ENCODE results near the gene ARL5C. TPM values are rescaled to one million over a fixed set of nuclear protein-coding genes. Genes with fewer than 3 reads are reported as not detected.

ARL5C gene
- total RNA-seq (not detected), total RNA-seq (0 reads per million in 2 donors)

GRCh38 chr17:39165841-39166349 lies at the start of gene ARL5C:
Gene ARL5C, minus strand, starts transcription at chr17:39166161. Its CDS starts 401 bp downstream, at chr17:39165760.
- H3K27ac Mint-ChIP-seq = peak within 1 kb of the TSS; percentile 24
- no peak for ATAC-seq

GRCh38 chr17:39213852-39214251 lies 47.9 kb upstream of the ARL5C start:
- peaks cover 11% of the 10 kb centered on the region for H3K4me1 Mint-ChIP-seq
- H3K9me3 ChIP-seq (ENCODE audit: control insufficient read depth, low read length, poor library complexity, severe bottlenecking) = no peaks in the 10 kb centered on the region
- H3K27ac Mint-ChIP-seq = no peak overlapping the region
- H3K27me3 Mint-ChIP-seq = peaks cover 51% of the 10 kb centered on the region
- ATAC-seq = no peak
- no peak overlapping the region for H3K4me3 Mint-ChIP-seq
- peaks cover 7% of the 10 kb centered on the region for H3K36me3 Mint-ChIP-seq (ENCODE audit: low read depth)
- DNase-seq = no peak

More at GRCh38 chr17:39165841-39166349, at the start of gene ARL5C:
- H3K9me3 ChIP-seq (ENCODE audit: control insufficient read depth, low read length, poor library complexity, severe bottlenecking) = no peaks in the 10 kb centered on the region
- peaks cover 34% of the 10 kb centered on the region for H3K27me3 Mint-ChIP-seq
- peaks cover 12% of the 10 kb centered on the region for H3K4me1 Mint-ChIP-seq
- no peak for DNase-seq
- peaks cover 5% of the 10 kb centered on the region for H3K36me3 Mint-ChIP-seq (ENCODE audit: low read depth)
- H3K4me3 Mint-ChIP-seq = peak within 1 kb of the TSS; percentile 97

- no peak for ATAC-seq
These were observed 47.0 kb upstream of the ARL5C start for GRCh38 chr17:39212841-39213480.

DNA sequence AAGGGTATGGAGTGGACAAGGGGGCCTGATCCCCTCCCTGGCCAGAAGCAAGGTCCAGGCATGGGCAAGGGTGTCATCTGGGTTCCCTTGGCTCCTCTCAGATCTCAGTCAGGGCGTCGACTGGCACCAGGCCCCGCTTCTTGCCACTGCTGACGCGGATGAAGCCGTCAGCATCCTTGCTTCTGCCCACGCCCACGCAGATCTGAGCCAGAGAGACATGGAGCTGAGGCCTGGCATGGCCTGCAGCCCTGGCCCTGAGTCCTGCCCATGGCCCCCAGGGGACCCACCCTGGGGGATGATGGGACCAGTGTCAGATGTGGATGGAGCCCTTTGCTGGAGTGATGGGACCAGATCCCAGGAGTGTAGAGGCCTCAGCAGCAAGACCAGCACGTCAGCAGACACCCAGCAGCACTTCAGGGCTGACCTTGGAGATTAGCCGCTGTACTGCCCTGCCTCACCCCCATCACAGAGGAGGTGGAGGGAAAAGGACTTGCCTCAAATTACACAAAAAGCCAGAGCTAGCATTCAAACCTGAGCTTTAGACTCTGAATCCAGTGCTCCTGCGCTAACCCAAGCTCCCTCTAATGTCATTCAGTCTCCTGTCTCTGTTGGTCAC lies 46.3 kb upstream of the ARL5C start:
- H3K4me3 Mint-ChIP-seq = no peak overlapping the region
- no peak overlapping the region for H3K27ac Mint-ChIP-seq
- peaks cover 11% of the 10 kb centered on the region for H3K4me1 Mint-ChIP-seq
- H3K27me3 Mint-ChIP-seq = peaks cover 48% of the 10 kb centered on the region
- DNase-seq (no peak), ATAC-seq (no peak)
- no peaks in the 10 kb centered on the region for H3K9me3 ChIP-seq (ENCODE audit: control insufficient read depth, low read length, poor library complexity, severe bottlenecking)
- peaks cover 7% of the 10 kb centered on the region for H3K36me3 Mint-ChIP-seq (ENCODE audit: low read depth)

More at GRCh38 chr17:39212841-39213480, 47.0 kb upstream of the ARL5C start:
- H3K27me3 Mint-ChIP-seq = peaks cover 50% of the 10 kb centered on the region
- peak overlapping the region; percentile 62 for H3K4me3 Mint-ChIP-seq
- peaks cover 7% of the 10 kb centered on the region for H3K36me3 Mint-ChIP-seq (ENCODE audit: low read depth)
- H3K9me3 ChIP-seq (ENCODE audit: control insufficient read depth, low read length, poor library complexity, severe bottlenecking) = no peaks in the 10 kb centered on the region
- no peak for DNase-seq
- peaks cover 12% of the 10 kb centered on the region for H3K4me1 Mint-ChIP-seq
- H3K27ac Mint-ChIP-seq = no peak overlapping the region

DNA sequence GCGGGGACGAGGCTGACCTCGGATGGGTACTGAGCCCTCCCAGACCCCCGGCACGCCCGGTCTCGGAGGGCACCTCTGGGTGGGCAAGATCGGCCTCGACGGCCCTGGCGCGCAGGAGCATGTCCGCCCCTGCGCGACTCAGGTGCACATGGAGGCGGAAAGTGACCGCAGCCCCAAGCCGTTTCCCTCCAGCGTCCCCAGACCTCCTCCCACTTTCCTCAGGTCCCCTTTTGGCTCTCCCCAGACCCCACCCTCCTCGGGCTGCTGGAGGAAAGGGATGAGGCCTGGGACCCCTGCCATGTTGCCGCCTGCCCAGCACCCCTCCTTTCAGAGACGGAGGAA lies 44.1 kb upstream of the ARL5C start:
- peak overlapping the region; percentile 71 for H3K4me3 Mint-ChIP-seq
- H3K36me3 Mint-ChIP-seq (ENCODE audit: low read depth) = no peaks in the 10 kb centered on the region
- ATAC-seq = no peak

DNA sequence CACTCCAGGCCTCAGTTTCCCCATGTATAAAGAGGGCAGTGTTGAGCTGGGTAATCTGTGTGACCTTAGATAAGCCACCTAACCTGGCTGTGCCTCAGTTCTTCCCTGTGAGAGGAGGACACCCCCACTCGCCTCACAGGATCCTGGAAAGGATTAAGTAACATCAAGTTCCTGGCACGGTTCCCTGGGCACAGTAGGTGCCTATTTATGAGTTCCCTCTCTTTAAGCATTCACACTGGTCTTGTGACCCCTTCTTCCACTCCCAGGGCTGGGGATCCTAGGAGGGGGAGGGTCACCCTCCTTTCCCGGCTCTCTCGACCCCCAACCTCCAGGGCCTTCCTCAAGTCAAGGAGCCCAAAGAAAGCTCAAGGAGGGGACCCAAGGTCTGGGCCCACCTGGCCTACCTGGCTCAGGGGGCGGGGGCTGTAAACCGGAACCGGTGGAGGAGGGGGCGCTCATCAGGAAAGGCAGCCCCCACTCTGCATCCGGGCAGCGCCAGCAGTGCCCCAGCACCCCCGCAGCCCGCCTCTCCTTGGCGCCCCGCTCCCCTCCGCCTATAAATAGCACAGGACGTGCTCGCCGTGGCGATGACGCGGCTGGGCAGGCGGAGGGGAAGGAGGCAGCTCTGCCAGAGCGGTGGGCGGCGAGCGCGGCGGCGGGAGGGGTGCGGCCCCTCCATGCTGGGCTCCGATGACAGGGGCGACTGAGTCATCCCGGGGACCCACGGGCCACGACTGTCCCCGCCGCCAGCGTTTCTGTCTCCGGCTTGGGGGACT lies 43.5 kb upstream of the ARL5C start:
- no peaks in the 10 kb centered on the region for H3K36me3 Mint-ChIP-seq (ENCODE audit: low read depth)
- peak overlapping the region; percentile 68 for H3K4me3 Mint-ChIP-seq
- H3K9me3 ChIP-seq (ENCODE audit: control insufficient read depth, low read length, poor library complexity, severe bottlenecking) = no peaks in the 10 kb centered on the region
- DNase-seq (peak; percentile 33 to 47 (median 46)), ATAC-seq (peak; percentile 65)
- H3K4me1 Mint-ChIP-seq = peaks cover 12% of the 10 kb centered on the region
- no peak overlapping the region for H3K27ac Mint-ChIP-seq
- H3K27me3 Mint-ChIP-seq = peaks cover 20% of the 10 kb centered on the region

More for the DNA sequence above, 44.1 kb upstream of the ARL5C start:
- Mint-ChIP-seq H3K4me1 (peaks cover 12% of the 10 kb centered on the region), H3K27me3 (peaks cover 25% of the 10 kb centered on the region), H3K27ac (no peak overlapping the region)
- H3K9me3 ChIP-seq (ENCODE audit: control insufficient read depth, low read length, poor library complexity, severe bottlenecking) = no peaks in the 10 kb centered on the region
- no peak for DNase-seq

GRCh38 chr17:39208893-39209292 lies 42.9 kb upstream of the ARL5C start:
- Mint-ChIP-seq H3K27me3 (peaks cover 20% of the 10 kb centered on the region), H3K27ac (no peak overlapping the region), H3K36me3 (ENCODE audit: low read depth) (no peaks in the 10 kb centered on the region), H3K4me3 (no peak overlapping the region), H3K4me1 (peaks cover 13% of the 10 kb centered on the region)
- DNase-seq (no peak), ATAC-seq (peak; percentile 45)
- no peaks in the 10 kb centered on the region for H3K9me3 ChIP-seq (ENCODE audit: control insufficient read depth, low read length, poor library complexity, severe bottlenecking)

- Mint-ChIP-seq H3K36me3 (ENCODE audit: low read depth) (no peaks in the 10 kb centered on the region), H3K27me3 (peaks cover 19% of the 10 kb centered on the region), H3K4me1 (peaks cover 15% of the 10 kb centered on the region), H3K4me3 (no peak overlapping the region), H3K27ac (peak overlapping the region; percentile 32)
- no peak for ATAC-seq
- H3K9me3 ChIP-seq (ENCODE audit: control insufficient read depth, low read length, poor library complexity, severe bottlenecking) = no peaks in the 10 kb centered on the region
- no peak for DNase-seq
These were observed 42.2 kb upstream of the ARL5C start for GRCh38 chr17:39208136-39208535.

DNA sequence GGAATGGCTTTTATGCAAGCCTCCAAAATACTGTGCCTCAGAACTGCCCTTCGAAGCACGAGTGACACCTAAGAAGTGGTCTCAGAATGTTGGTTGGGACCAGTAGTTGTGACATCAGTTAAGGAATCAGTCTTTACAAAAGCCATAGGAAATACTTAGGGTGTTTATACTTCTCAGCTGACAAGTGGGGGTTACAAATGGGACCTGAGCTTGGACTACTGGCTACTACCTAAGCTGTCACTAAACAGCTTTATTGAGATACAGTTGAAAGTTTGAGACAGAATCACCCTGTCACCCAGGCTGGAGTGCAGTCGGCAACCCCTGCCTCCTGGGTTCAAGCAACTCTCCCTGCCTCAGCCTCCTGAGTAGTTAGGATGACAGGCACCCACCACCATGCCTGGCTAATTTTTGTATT lies 39.2 kb upstream of the ARL5C start:
- H3K4me3 Mint-ChIP-seq = no peak overlapping the region
- peaks cover 2% of the 10 kb centered on the region for H3K36me3 Mint-ChIP-seq (ENCODE audit: low read depth)
- H3K4me1 Mint-ChIP-seq = peaks cover 33% of the 10 kb centered on the region

GRCh38 chr17:39204245-39204644 lies 38.3 kb upstream of the ARL5C start:
- peak overlapping the region; percentile 76 for H3K27ac Mint-ChIP-seq
- H3K9me3 ChIP-seq (ENCODE audit: control insufficient read depth, low read length, poor library complexity, severe bottlenecking) = no peaks in the 10 kb centered on the region
- H3K36me3 Mint-ChIP-seq (ENCODE audit: low read depth) = peaks cover 2% of the 10 kb centered on the region
- no peak for ATAC-seq
- DNase-seq = no peak
- peaks cover 40% of the 10 kb centered on the region for H3K4me1 Mint-ChIP-seq
- H3K4me3 Mint-ChIP-seq = no peak overlapping the region
- no peaks in the 10 kb centered on the region for H3K27me3 Mint-ChIP-seq

More for the DNA sequence above, 39.2 kb upstream of the ARL5C start:
- ATAC-seq = no peak
- no peak overlapping the region for H3K27ac Mint-ChIP-seq
- no peak for DNase-seq
- H3K9me3 ChIP-seq (ENCODE audit: control insufficient read depth, low read length, poor library complexity, severe bottlenecking) = no peaks in the 10 kb centered on the region
- H3K27me3 Mint-ChIP-seq = peaks cover under 1% of the 10 kb centered on the region

- peaks cover 39% of the 10 kb centered on the region for H3K4me1 Mint-ChIP-seq
- H3K4me3 Mint-ChIP-seq = peak overlapping the region; percentile 98
- H3K27ac Mint-ChIP-seq = peak overlapping the region; percentile 100
- H3K27me3 Mint-ChIP-seq = no peaks in the 10 kb centered on the region
- no peaks in the 10 kb centered on the region for H3K9me3 ChIP-seq (ENCODE audit: control insufficient read depth, low read length, poor library complexity, severe bottlenecking)
- ATAC-seq (no peak), DNase-seq (no peak)
- peaks cover 2% of the 10 kb centered on the region for H3K36me3 Mint-ChIP-seq (ENCODE audit: low read depth)
These were observed 35.1 kb upstream of the ARL5C start for GRCh38 chr17:39200957-39201510.

- Mint-ChIP-seq H3K4me3 (peak within 1 kb of the TSS; percentile 98), H3K36me3 (ENCODE audit: low read depth) (peaks cover 2% of the 10 kb centered on the region), H3K27me3 (no peaks in the 10 kb centered on the region), H3K4me1 (peaks cover 43% of the 10 kb centered on the region), H3K27ac (peak within 1 kb of the TSS; percentile 100)
- peak; percentile 84 for ATAC-seq
- peak; percentile 67 to 71 (median 69) for DNase-seq
- H3K9me3 ChIP-seq (ENCODE audit: control insufficient read depth, low read length, poor library complexity, severe bottlenecking) = no peaks in the 10 kb centered on the region
These were observed 34.3 kb upstream of the ARL5C start, which contains the start of gene RPL19 for GRCh38 chr17:39200070-39200879. Gene RPL19, plus strand, starts transcription at chr17:39200283. Its CDS starts 62 bp downstream, at chr17:39200345.
